Activated T-helper 9 cell treated with anti-CD3 and anti-CD28 coated beads, Interleukin-2, amount 50 U/mL, for 16 hours (primary cell): ENCODE results near the gene B3GNT3.
A peak's percentile ranks its signal among the peaks of the same experiment; 100 is the strongest.

ENCODE experiments used
- DNase-seq: peaks from one replicate; pipeline ENCODE4 v3.0.0-alpha.2; 2020; ENCODE audit warnings: low read depth

B3GNT3 gene

DNA sequence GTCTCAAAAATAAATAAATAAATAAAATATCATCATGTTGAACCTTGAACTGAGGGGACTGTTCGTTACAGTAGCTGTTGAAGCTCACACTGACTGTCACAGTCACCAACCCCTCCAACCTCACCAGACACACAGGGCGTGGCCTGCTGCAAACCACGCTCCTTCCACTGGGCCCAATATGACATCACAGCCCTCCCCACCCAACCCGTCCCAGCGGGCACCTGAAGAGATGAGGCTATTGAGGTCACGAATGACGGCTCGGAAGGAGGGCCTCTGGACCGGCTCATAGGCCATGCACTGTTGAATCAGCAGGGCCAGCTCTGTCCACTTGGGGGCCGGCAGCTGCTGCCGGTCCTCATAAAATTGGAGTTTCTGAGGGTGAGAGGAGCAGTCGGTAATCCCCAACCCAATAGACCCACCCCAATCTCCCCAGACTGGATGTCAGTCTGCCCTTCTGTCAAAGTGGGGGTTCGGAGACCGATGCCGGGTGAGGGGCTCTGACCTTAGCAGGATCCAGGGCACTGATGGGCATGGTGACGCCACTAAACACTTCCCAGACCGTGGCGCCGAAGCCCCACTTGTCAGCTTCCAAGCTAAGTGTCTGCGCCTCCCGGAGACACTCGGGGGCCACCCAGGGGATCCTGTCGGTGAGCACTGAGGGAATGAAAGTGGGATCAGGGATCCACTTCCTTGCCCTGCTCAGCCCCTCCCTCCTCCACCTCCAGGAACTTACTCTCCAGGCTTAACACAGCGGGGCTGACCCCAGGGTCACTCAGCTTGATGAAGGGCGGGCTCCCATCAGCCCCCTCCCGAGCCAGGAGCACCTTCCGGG, 39.6 kb downstream of the B3GNT3 start:
- DNase-seq: no peak

DNA sequence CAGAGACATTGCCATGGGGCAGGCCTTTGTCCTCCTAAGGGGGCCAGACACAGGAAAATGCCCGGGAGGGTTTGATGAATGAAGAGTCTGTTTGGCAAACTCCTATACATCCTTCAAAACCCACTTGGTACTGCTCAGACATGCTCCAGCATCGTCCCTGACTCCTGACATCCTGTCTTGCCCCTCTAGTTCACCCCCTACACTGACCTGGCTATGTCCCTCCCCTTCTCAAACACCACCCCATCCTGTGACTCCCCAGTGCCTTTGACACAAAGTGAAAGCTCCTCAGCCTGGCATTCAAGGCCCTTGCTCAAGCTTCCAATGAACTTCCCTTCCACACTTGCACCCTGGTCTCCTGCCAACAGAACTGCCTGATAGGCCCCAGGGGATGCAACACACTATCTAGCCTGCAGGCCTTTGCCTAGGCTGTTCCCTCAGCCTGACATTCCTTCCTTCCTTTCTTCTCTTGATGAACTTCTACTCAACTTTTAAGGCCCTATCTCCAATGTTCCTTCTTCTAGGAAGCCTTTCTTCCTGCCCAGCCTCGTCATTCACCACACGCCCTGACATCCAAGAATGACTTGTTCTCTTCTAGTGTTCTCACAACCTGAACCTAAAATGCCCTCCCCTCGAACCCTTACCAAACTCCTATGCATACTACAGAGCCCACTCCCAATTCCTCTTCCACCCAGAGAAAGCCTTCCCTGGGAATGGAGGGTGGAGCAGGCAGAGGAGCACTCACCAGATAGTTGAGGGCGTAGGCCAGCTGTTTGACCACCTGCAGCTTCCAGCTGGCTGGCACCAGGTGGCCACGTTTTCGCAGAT, 40.5 kb downstream of the B3GNT3 start:
- no peak for DNase-seq

DNA sequence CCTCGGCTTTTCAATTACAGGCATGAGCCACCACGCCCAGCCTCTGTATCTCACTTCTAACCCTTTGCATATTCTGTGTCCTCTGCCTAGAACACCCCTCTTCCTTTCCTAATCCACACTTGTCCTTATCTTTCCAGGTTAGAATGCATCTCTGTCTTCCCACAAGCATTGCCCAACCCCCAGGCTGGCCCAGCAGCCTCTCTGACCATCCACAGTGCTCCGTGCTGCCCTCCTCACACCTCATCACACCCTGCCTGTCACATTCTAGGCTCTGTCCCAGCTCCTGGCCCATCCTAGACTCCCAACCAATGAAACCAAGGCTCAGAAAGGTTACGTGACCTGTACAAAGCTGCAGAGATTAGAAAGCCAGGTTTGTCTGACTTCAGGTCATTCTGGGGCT, 41.6 kb downstream of the B3GNT3 start:
- DNase-seq: no peak

DNA sequence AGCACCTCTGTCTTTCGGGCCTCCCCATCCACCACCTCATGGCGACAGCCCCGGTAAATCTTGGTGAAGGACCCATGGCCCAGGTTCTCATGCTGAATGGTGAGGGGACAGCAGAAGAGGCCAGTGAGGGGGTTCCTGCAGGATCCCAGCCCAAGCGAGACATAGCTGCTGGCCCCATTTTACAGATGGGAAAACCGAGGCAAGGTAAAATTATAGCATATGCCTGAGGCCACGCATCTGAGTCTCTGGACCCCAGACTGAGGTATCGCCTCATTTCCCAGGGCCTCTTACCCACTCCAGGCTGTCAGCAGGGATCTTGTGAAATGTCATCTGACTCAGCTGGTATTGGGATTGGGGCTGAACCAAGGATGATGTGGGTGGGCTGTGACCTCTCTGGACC, 43.0 kb downstream of the B3GNT3 start:
- DNase-seq: no peak

DNA sequence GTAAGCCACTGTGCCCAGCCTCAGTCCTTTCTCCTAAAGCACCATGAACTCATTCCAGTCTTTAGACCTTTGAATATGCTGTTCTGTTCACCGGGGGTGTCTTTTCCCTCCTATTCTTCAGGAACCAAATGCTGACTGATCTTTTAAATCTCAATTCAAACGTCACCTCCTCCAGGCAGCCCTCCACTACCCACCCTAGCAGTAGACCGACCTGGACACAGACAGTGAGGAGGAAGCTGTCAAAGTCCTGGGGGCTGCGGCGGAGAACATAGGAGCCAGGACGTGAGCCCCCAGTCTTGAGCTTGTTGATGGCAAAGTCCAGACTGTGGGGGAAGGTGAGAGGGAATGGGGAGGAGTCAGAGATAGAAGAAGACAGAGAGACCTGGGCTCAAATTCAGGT, 45.1 kb downstream of the B3GNT3 start:
- DNase-seq: no peak

DNA sequence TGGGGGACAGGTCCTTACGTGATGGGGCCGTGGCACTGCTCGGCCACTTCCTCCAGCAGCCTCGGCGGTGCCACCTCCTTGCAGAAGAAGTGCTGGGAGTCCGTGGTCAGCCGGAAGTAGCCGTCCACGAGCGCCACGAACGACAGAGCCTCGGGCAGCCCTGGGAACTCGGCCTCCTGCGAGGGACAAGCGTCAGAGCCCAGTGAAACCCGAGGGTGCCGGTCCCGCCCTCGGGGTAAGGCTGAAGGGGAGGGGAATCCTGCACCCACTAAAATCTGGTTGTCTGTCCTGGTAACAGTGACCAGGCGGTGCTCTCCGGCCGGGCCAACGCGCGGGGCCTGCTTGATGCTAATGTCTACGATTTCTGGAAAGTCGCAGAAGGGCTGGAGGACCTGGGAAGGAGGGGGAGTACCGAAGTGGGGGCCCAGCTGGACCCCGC, 46.5 kb downstream of the B3GNT3 start:
- no peak for DNase-seq

DNA sequence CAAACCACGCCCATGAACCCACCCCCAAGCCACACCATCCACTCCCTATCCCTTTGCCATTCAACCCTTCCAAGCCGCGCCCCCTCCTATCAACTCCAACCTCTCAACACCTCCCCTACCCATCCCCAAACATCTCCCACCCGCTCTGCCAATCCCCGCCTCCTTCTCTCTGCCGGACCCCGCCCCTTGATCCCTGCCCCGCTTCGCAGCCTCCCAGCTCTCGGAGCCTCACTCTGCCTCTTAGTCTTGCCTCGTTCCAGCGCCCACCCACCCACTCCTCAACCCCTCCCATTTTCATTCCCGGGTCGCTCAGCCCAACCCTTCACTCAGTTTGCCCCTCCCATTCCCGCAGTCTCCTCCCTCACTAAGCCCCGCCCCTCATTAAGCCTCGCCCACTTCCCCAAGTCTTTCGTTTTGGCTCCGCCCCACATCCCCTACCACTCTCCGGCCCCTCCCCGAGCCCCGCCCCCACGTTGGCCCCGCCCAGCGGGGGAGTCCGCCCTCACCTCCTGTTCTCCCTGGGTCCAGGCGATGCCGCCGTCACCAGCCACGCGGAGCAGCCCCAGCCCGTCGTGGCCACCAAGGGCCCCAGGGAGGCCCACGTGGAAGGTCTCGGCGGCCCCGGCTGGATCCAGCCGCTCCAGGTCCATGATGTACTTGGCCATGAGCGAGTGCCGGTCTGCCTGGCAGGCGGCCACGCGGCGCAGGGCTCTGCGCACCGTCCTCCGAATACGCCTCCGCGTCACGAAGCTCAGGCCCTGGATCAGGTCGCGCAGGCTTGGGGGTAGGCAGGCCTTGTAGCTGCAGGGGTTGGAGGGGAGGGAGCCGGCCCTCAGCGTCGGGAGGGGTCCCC, 47.1 kb downstream of the B3GNT3 start:
- DNase-seq: peak; percentile 34

DNA sequence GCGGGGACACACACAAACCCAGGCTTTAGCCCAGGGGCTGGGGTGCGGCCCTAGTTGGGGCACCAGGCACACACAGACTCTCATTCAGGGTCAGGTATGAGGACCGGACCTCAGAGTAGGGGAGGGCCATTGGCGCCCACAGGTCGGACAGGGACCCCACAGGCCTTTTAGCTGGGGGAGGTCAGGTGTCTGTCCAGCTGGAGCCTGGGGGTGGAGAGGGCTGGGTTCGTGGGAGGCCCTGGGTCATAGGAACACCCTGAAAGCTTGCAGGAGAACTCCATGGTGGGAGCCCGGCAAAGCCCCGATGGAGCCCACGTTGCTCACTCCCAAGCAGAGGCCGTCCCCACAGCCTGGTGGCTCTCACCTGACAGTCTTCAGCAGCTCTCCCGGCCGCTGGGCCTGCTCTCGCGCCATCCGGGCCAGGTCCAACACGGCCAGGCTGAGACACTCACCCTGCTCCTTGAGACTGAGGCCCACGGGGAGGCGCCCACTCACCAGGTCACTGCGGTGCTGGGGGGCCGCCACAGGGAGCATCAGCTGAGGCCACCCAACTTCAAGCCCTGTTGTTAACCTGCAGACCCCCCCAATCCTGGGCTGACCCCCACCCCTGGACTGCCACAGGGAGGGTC, 47.8 kb downstream of the B3GNT3 start:
- no peak for DNase-seq

DNA sequence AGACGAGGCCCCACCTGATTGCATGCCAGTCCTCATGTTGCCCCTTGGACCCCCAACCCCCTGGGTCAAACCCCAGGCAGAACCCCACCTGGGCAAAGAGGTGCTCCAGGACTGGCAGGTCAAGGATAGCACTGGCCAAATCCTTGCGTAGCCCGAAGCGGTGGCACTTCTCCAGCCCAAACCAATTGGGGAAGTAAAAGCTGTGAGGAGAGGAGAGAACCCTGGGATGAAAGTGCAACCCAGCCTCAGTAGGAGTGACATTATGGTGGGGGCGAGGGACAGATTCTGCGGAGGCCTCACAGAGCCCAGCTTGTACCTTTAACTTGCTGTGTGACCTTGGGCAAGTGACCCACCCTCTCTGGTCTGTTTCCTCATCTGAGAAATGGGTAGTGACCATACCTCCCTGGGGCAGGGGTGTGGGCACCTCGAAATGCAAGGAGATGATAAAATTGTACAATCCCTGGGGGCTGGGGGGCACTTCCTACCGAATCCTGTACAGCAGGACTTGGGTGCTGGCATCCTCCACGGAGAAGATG, 48.4 kb downstream of the B3GNT3 start:
- no peak for DNase-seq

DNA sequence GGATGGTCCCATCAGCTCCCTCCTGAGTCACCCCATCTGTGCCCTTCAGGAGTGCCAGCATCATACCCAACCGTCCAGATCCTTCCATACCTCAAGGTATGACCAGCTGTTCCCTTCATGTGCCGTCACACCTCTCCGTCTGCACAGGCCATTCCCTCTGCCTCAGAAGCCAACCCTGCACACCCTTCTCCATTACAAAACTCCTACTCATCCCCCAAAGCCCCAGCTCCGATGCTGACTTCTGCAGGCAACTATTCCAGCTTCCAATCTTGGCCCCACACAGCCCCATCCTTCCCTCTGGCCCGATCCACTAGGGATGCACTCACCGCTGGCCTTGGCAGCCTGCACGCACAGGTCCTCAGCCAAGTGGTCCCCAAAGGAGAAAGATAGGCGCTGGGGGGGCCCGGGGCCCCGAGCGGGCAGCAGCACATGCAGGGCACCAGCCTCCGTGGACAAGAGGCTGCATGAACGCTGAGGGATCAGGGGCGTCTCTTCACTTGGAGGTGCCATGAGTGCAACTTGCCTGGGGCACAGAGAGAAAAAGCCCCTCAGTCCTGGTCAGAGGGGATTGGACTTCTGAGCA, 49.1 kb downstream of the B3GNT3 start:
- DNase-seq: no peak

DNA sequence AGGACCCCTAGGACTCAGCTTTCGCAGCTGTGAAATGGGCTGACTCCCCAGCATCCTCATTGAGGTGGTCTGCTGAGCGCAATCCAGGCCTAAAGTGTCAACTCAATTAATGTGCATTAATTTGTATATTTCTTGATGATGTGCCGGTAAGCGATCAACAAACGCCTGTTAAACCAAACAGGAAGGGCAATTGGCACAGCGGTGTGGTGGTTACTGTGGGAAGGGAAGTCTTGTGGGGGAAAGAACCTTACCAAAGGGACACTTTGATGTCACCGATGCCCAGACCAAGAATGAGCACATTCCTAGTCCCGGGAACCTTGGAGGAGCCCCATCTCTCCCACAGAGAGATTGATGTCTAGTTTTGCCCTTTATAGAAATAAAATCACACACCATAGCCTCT, 51.2 kb downstream of the B3GNT3 start:
- DNase-seq: peak; percentile 39

DNA sequence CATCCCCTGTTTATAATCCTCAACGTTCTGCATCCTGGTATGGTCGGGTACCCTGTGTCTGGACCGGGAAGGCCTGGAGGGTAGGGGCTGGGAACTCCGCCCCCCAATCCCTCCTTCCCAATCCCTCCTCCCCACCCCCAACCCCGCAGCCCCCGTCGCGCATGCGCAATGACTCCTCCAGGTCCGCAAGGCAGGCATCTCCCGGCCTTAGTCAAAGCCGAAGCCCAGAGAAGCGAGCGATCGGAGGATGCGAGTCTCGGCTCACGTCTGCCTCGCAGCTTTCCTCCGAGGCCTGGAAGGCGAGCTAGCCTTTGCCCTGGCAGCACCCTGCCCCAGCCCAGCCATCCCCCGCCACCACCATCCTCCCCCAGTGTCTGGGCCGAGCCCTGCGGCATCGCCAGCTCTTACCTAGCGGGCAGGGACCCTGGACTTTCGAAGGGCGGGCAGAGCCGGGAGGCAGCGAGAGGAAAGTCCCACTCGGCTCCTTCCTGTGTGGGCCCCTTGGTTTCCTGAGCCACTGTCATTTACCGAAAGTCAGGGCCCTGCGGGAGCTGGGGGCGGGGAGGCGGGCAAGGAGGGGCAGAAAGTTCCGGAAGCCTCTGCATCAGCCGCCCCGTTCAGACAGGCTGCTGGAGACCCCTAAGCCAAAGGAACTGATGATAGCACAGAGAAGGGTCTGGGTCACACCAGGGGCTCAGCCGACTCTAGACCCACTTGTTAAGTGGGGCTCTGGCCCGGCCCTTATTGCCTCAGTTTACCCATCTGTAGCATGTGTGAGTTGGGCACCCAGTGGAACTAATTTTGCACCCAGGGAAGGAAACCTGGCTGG, 52.8 kb downstream of the B3GNT3 start, which contains the start of gene JAK3:
TSS of gene JAK3 (minus strand) at position 445 of the 829 bp plus-strand sequence. CDS start 3,565 bp downstream, outside the sequence.
- peak; percentile 86 for DNase-seq

DNA sequence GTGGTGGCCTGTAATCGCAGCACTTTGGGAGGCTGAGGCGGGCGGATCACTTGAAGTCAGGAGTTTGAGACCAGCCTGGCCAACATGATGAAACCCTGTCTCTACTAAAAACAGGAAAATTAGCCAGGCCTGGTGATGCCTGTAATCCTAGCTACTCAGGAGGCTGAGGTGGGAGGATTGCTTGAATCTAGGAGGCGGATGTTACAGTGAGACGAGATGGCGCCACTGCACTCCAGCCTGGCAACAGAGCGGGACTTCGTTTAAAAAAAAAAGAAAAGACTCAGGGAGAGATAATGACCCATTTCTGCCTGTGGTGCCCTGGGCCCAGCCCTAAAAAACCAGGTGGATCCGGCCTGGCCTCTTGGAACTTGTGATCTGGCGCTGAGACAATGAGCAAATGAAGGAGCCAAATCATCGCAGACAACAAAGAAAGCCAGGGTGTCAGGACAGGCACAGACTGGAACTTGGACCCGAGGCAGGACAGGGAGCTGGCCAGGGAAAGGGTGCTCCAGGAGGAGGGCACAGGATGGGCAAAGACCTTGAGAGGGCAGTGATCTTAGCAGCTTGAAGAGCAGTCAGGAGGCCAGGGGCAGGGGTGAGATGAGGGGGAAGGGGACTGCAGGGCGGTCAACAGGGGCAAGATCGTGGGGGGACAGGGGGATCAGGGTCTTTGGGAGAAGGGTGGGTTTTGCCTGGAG, 53.8 kb downstream of the B3GNT3 start:
- no peak for DNase-seq

DNA sequence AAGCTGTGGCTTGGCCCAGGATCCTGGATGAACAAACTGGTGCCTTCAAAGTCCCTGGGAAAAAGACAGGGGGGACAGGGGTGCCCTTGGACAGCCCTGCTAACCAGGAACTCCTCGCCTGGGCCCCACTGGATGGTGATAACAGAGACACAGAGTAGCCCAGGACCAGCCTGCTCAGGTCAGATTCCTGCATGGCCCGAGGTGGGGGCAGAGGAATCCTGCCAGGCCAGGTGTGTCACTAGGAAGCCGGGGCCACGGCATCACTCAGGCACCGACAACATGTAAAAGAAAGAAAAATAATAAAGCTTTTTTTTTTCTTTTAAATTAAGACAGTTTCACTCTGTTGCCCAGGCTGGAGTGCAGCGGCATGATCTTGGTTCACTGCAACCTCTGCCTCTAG, 59.1 kb downstream of the B3GNT3 start:
- DNase-seq: no peak

DNA sequence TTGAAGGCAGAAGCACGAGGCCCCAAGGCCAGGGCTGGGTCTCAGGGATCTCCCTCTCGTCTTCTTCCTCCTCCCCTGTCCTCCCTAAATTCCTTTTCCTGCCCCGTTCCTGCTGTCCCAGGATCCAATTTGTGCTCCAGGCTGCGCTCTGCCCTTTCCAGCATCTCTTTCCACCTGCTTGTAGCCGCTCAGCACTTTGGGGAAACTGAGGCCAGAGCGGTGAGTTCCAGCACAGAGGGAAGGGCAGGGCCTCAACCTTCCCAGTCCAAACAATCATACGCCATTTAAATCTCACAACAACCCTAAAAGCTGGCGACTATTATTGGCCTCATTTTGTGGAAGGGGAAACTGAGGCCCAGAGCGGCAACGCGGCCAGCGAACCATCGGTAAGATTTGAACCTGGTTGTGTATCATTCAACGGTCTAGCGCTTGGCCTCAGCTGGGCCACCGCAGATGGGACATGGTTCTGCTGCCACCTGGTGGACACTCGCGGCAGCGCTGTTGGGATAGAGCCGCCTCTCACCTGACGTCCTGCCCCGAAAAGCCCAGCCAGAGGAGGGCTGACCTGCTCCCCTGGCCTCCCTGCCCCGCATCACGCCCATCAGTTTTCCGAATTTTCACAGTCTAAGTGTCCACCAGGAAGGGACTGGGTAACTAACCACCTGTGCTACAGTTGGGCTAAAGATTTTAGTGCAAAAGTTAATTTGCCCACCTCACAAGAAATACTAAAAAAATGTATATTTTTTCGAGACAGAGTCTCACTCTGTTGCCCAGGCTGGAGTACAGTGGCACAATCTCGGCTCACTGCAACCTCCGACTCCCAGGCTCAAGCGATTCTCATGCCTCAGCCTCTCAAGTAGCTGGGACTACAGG, 60.6 kb downstream of the B3GNT3 start:
- DNase-seq: peak; percentile 84

DNA sequence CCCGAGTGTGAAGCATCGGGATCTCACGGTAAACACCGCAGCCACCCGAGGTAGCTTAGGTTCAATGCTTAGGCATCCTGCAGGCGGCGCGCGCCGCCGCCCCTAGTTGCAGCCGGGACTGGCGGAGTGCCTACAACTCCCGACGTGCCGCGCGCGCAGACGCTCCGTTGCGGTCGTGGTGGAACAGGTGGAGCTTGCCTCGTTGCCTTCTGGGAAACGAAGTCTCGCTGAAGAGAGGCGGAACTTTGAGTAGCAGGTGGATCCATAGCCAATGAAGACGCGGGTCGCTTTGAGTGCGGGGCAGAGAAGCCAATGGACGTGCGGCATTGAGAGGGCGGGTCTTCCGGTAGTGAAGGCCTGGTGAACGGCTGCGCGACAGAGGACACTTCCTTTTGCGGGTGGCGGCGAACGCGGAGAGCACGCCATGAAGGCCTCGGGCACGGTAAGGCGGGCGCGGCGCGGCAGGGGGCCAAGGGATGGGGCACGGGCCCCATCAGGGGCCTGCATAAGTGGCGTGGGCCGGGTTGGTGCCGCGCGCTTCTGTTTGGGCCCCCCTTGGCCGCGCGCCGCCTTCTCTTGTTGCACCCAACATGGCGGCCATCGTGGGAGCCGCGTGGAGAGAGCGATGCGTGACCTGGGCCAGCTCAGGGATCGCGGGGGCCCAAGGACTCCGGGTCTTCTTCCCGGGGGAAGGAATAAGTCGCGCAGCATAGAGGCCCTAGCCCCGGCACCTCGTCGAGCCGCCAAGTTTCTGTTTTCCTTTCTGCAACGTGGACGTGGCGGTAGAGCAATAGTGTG, 64.8 kb downstream of the B3GNT3 start, which contains the start of gene RPL18A:
TSS of gene RPL18A (plus strand) at position 378 of the 798 bp plus-strand sequence. CDS start at position 425, 47 bp downstream.
- peak; percentile 98 for DNase-seq

DNA sequence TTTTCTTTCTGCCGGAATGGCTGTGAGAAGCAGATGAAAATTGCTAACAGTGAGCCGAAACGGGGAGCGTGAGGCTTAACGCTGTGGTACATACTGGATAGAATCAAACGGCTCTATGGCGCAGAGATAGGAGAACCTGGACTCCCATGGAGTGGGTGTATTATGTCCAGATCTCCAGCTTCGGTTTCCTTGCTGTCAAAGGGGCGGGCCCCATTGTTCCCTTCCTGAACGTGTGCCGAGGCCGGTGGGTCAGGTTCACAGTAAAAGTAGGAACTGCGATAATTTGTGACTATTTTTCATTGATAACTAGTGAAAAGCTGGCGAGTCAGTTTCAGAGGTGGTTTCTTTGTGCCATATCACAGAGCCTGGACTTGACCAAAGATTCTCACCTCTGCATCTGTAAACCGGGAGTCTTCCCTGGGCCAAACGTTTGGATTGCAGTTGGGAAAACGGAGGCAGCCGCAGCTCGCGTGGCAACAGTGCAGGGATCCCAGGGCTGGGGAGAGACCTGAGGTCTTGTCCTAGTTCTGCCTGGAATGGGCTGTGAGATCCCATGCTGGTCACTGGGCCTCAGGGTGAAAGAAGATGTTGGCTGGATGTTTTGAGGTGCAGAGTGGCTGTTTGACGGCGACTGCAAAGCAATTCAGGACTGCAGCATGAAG, 65.5 kb downstream of the B3GNT3 start:
- DNase-seq: no peak
